ENCODE measurements around the gene FOXO6. TPM values are rescaled to one million over a fixed set of nuclear protein-coding genes. Genes with fewer than 3 reads are reported as not detected.

Gene FOXO6
- total RNA-seq, 1 donor from 2014 or later = 5.9 TPM

DNA sequence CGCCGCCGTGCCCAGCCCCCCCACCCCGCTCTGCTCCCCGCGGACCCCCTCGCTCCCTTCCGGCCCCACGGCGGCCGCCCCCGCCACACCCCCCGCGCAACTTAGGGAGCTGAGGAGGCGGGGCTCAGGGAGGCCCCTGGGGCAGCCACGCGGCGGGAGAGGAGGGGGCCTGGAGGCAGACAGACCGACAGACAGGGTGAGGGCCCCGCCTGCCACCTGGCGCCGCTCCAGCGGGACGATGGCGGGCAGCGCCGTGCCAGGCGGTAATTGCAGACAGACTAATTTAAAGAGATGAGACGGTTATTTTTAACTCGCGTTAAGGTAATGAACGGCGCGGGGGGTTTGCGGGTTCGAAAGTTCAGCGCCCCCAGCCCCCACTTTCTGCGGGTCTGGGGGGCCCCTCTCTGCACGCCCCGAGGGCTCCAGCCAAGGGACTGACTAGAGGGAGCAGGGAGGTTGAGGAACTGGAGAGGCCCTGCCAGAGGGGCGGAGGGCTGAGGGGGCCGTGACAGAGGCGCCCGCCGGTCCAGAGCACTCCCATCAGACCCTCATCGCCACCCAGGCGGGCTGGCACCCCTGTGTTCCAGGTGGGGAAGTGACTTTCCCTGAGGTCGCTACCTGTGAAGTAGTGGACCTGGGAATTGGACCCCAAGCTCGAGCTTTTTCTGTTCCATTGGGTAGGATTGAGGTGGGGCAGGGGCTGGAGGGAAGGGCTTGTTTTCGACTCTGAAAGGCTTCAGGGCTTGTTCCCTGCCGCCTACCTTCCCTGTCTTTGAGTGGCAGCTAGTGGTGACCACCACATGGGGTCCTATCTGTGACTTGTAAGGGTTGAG, 5.4 kb downstream of the FOXO6 start:
- DNase-seq = no peak

DNA sequence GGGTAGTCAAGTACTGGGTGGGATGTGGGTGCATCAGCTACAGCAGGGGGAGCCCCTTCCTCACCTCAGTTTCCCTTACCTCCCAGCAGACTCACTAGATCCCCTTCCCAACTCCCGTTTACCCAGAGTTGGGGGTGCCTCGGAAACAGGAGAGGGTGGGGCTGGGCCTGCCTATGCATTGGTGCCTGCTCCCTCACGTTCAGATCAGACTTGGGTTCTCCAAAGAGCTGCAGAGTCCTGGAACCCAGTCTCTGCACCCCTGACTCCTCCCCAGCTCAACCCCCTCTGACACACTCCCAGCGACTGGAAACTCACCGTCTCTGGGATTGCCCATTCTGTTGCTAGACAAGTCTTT, 6.0 kb downstream of the FOXO6 start:
- no peak for DNase-seq

DNA sequence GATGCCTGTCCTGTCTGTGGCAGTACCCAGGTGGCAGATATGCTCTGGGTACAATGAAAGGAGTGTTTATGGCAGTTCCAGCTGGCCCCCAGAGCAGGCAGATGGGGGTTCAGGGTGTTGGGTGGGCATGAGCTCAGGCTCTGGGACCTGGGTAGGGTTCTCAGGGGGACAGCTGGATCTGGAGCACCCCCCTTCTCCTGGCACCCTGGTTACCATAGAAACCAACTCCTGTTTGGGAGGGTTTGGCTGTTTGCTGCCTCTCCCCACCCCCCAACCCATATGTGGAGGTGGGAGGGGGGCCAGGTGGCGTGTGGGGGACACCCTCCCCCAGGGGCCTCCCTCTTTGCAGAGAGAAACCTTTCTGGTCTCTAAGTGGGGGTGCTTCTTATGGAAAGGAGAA, 7.1 kb downstream of the FOXO6 start:
- DNase-seq = no peak

DNA sequence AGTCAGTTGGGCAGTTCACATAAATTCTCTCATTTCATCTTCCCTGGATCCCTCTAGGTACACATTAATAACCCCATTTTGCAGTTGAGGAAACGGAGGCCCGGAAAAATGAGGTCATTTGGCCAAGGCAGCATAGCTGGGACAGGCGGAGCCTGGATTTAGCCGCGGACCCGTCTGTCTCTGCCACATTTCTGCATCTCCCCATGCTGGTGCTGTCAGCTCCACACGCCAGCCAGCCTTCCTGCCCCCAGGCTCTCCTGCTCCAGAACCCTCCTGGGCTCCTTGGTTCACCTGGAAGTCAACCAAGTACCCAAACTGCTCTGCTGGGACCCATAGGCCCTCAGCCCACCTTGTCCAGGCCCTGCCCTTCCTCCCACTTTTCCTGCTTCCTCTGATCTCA, 7.6 kb downstream of the FOXO6 start:
- DNase-seq = no peak

DNA sequence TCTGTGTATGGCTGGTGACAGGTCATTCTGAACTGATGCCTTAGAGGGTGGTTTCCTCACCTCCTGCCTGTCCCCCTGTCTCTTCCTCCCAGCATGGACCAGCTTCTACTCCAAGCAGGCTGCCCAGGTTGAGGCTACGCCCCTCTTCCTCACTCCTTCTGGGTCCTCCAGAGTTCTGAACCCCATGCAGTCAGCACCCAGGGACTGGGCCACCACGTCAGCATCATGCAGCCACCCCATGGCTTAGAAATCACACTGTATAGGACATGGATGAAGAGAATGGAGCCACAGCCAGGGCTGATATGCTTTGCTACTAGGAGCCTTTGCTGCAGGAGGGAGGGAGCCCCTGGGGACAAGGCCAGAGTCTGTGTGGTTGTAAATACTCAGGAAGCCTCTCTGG, 8.3 kb downstream of the FOXO6 start:
- no peak for DNase-seq

DNA sequence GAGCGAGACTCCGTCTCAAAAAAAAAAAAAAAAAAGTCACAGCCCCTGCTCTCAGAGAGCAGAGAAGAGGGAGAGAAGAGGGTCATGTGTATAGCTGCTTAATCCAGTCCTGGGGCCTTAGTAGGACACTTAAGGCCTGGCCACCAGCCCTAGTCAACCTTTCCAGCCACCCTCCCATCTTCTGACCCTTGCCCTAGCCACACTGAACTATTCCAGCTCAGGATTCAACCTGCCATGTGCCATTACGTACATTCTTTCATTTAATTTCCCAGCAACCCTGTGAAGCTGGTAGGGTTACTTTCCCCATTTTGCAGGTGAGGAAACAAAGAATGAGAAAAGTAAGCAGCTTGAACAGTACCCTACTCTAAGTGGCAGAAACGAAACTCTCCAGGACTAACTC, 9.0 kb downstream of the FOXO6 start:
- no peak for DNase-seq

DNA sequence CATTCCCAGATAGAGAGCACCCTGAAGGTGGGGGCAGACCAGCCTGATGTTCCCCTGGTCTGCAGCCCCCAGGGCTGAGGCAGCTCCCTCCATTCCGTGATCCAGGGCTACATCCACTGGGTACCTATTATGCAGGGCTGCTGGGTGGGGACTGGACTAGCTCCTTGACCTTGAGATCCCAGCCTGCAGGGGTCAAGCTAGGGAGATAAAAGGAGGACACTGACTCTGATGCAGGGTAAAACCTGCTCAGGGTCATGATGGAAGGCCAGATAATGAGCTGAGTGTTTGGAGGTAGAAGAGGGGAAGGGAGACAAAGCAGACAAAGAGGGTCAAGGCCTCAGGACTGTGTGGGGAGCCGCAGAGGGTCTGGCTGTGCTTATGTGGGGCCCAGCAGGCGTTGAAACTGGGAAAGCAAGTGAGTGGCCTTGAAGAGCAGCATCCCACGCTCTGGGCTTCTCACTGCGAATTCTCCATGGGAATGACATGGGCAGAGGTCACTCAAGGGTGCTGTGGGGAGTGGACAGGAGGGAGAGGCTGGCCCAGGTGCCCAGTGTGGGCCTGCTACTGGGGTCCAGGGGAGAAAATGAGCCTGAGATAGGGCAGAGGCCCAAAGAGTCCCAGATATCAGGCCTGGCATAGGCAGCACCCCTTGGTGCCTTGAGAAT, 9.7 kb downstream of the FOXO6 start:
- no peak for DNase-seq

DNA sequence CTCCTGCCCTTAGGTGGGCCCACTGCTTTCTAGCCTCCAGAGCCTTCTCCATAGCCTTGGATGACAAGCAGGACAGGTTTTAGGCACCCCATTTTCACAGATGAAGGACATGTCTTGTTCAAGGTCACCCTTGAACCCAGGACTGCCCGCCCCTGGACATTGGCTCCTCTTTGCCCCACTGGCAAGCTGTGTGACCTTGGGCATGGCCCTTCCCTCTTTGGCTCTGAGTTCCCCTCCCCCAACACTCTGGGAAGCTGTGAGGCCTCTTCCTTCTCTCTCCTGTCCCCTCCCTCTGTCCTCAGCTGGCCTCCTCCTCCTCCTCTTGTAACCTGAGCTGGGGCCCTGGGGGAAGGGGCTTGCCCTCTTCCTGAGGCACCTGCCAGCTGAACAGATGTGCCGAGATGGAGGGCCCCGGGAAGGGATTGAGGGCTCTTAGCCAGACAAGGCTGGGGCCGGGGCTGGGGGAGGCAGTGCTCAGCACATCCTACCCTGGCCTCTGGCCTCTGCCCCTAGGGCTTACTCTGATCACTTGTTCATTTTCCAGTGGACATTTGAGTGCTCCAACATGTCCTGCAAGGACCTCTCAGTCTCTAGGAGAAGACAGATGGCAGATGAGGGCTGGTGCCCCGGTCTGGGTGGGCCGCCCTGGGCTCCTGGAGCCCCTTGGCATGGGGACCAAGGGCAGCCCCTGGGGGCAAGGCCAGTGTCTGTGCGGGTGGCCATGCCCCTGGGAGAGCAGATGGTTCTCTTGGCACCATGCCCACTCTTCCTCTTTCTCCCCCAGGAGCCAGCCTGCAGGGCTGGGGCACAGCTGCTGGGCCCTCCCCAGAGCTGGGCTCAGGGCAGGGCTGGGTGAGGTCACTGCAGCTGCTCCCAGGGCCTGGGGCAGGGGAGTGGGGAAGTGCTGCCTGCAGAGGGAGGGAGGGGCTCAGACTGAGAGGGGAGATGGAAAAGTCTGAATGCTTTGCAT, 10.7 kb downstream of the FOXO6 start:
- DNase-seq = peak; percentile 26

DNA sequence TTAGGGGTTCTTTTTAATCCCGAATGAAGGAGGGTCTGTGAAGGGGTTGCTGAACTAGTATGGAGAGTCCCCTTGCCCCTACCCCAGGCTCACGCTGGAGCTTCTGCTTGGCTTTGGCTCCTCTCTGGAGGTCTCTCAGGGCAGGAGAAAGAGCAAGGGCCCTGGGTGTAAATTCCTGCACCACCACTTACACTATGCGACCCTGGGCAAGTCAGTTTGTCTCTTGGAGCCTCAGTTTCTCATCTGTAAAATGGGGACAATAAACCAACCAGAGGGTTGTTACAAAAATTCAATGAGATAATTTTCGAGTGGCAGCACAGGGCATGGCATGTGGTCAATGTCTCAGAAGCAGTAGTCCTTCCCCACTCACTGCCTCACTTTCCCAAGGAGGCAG, 11.4 kb downstream of the FOXO6 start:
- no peak for DNase-seq

DNA sequence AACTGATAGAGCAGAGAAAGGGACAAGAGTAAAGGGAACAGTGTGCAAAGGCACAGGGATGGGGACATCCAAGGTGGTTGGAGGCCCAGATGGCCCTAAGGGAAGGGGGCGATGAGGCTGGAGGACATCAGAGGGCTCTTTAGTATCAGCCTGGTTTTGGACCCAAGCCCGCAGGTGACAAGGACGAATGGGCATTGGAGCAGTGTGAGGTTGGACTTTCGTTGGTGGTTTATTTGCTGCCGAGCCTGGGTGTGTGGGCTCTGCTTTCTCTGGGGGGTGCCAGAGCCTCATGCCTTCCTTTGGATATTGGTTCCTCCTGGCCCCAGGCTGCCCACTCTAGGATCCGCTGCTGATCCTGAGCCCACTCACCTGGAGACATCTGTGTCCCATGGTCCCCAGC, 12.1 kb downstream of the FOXO6 start:
- no peak for DNase-seq

DNA sequence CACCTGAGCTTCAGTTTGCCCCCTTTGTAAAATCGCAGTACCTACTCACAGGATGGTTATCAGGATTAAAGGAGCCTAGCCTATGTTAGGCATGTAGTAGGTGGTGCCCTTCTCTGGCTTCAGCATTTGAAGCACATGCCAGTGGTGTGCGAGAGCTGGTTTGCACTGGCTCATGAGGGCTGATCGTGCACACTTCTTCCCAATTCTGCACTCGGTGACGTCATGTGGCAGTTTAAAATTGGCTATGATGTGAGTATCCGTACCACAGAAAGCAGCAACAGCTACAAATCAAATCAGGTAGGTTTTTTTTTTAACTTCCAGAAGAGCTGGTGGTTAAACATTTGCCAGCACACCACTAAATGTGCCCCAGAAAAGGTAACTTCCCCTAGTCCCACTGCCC, 13.5 kb downstream of the FOXO6 start:
- no peak for DNase-seq

DNA sequence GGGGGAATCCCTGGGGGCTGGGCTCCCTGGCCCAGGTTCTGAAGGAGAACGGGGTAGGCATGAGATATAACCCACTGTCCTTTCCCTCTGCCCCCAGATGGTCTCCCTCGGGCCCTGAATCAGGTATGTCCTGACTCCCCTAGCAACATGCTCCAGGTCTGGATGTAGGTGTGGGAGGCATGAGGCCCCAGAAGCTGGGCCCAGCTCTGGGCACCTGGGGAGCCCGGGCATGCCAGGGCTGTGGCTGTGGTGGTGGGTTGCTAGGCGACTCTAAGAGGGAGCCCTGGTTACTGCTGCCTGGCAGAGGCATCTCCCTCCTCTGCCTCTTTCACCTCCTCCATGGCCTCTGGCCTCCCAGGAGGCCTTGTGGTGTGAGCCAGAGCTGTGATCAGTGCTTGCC, 16.2 kb downstream of the FOXO6 start:
- DNase-seq = no peak

DNA sequence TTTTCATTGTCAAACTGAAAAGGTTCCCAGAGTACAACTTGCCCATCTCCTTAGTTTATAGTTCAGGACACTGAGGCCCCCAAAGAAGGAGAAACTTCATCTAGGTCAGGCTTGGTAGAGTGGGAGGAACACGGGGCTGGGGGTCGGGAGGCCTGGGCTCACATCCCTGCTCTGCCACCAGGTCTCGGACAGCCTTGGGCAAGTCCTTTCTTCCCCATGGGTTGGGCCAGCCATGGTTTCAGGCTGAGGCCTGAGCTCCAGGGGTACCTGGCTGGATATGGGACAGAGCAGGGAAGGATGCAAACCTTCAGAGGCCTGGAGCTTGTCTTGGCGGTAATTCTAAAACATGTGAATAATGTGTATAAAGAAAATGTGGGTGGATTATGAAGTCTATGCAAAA, 17.0 kb downstream of the FOXO6 start:
- DNase-seq = no peak

DNA sequence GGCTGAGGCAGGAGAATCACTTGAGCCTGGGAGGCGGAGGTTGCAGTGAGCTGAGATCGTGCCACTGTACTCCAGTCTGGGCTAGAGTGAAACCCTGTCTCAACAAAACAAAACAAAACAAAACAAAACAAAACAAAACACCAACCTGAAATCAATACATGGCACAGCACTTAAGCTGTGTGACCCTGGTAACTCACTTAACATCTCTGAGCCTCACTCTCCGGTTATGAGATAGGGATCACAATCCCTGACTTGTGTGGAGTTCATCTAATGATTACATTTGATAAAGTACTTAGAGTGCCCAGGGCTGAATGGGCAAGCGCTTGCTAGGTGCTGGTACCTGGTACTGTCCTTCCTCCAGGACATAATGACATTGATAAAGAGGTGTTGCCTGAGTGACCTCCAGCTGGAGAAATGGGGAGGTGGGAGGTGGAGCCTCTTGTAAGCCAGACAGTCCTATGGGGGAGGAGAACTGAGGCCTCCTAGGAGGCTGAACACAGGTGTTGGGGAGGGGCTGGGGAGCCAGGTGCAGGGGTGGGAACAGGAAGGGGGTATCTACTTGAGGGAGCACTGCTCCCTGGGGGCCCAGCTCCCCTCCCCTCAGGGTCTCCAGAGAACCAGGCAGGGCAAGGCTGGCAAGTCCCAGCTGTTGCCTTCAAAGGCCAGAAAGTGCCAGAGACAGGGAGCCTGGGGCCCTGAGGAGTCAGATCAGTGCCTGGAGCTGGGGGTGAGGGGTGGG, 17.9 kb downstream of the FOXO6 start:
- no peak for DNase-seq

DNA sequence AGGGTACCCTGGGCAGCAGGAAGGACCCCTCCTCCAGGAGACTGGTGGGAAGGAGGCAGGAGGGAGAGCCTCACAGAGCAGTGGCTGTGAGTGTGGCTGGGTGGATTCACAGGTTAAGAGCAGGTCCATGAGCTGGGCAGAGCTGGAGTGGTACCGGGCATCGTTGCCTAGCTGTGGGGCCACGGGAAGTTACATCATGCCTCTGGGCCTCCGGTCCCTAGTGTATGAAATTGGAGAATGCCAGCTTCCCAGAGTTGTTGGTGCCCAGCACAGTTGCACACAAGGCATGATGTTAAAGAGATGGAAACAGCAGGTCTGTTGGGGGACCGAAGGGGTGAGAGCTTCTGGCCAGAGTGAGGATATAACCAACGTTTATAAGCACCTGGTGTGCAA, 18.5 kb downstream of the FOXO6 start:
- no peak for DNase-seq

DNA sequence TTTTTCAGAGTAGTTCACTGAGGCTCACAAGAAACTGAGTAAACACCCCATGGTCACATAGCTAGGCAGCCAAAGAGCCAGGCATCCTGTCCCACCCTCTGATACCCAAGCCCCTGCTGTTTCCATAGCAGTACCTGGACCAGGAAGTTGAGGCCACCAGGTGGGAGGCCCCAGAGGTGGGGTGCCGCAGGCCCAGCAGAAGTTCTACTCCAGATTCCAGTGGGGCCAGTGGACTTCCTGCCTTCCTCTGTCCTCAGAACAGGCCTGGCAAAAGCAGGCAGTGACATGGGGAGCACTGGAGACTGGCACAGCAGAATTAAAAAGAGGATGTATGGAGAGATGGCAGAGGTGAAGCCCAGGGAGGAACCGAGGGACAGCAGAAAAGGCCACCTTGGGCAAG, 19.0 kb downstream of the FOXO6 start:
- no peak for DNase-seq

DNA sequence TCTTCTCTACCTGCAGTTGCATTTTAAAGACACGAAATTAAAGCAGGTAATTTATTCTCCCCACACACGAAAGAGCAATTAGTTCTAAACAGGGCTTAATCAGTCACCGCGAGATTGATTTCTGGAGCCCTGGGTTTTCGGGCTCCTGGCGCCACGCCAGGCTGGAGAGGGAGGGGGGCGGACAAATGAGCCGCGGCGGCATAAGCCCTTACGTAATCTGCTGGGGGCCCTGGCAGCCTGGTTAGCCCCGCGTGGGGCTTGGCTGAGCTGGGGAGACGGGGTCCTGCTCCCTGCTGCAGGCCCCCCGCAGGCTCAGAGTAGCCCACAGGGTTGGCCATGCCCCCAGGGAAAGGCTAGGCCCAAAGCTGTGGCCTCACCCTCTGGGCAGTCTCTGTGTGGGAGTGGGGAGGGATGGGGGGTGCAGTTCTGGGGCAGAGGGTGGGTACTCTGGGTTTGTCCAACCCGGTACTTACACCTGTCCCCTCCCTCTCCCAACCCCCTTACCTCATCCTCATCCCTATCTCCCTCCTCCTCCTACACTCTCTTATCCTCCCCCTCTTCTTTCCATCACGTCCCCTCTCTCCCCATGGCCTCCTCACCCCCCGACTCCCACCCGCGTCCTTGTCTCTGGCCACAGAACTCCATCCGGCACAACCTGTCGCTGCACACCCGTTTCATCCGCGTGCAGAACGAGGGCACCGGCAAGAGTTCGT, 19.9 kb downstream of the FOXO6 start:
- no peak for DNase-seq

DNA sequence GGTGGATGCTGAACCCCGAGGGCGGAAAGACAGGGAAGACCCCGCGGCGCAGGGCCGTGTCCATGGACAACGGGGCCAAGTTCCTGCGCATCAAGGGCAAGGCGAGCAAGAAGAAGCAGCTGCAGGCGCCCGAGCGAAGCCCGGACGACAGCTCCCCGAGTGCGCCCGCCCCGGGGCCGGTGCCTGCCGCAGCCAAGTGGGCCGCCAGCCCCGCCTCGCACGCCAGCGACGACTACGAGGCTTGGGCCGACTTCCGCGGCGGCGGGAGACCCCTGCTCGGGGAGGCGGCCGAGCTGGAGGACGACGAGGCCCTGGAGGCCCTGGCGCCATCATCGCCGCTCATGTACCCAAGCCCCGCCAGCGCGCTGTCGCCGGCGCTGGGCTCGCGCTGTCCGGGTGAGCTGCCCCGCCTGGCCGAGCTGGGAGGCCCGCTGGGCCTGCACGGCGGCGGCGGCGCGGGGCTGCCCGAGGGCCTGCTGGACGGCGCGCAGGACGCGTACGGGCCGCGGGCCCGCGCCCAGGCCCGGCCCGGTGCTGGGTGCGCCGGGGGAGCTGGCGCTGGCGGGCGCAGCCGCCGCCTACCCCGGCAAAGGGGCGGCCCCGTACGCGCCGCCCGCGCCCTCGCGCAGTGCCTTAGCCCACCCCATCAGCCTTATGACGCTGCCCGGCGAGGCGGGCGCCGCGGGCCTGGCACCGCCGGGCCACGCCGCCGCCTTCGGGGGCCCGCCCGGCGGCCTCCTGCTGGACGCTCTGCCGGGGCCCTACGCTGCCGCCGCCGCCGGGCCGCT, 20.7 kb downstream of the FOXO6 start:
- DNase-seq = no peak

DNA sequence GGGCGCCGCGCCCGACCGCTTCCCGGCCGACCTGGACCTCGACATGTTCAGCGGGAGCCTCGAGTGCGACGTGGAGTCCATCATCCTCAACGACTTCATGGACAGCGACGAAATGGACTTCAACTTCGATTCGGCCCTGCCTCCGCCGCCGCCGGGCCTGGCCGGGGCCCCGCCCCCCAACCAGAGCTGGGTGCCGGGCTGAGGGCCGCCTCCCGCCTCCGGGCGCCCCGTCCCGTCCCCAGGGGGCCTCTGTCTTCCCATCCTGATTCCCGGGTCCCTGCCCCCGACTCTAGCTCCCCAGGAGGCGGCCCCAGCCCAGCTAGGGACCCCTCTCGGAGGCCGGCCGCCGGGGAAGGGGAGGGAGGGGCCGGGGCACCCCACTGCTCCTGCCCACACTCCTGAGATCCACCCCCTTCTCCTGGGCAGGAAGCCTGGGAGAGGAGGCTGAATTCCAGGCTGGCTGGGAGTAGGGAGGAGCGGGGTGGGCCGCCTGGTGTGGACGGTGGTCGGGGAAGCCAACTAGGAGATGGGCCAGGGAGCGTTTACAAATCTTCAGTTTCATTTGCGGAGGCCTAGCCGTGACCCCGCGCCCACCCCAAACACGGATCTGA, 21.4 kb downstream of the FOXO6 start:
- DNase-seq = no peak

DNA sequence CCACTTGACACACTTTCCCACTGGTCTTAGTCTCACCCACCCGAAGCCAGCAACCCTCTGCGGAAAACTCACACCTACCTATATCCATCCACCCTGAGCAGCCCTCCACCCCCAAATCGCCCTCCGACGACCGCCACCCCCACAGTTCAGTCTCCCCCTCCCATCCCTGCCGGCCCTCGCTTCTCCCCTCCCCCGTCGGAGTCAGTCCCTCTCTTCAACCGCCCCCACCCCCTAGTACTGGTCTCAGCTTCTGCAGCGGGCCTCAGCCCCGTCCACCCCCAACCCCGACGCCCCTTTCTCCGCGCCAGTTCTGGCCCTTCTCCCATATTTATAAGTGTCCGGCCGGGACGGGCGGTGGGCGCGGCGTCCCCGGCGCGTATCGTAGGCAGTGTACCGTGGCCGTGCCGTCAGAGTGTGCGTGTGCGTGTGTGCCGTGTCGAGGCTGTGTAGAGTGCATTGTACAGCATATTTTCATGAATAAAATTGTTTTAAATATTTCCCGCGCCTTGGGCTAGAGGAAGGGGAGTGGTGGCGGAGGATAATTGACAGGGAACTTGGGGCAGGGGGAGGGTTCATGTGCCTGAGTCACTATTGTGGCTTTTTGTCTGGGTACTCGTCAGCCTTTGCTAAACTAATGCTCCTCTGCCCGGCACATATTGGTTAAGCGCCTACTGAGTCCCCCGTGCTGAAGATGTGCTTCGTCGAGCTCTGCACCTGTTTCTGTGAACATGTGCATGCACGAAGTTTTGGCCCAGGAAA, 22.0 kb downstream of the FOXO6 start:
- DNase-seq = no peak
